ENCODE data around the gene RIOK1.

RIOK1 gene

DNA sequence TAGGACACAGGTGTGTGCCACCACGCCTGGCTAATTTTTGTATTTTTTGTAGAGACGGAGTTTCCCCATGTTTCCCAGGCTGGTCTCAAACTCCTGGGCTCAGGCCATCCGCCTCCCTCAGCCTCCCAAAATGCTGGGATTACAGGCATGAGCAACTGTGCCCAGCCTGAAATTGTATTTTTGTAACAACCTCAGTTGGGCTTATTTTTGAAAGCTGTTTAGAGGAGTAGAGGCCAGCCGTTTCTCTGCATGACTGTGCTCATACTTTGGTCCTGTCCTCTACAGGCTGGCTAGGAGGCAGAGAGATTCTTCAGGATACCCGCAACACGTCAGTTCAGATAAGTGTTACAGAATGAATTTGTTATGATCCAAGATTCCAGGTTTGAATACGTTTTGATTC is 22.2 kb upstream of the RIOK1 start:
- FAIRE-seq (no peak), DNase-seq (ENCODE audit: insufficient read length, low spot score) (no peak)
- TF ChIP-seq, protein P1, sequence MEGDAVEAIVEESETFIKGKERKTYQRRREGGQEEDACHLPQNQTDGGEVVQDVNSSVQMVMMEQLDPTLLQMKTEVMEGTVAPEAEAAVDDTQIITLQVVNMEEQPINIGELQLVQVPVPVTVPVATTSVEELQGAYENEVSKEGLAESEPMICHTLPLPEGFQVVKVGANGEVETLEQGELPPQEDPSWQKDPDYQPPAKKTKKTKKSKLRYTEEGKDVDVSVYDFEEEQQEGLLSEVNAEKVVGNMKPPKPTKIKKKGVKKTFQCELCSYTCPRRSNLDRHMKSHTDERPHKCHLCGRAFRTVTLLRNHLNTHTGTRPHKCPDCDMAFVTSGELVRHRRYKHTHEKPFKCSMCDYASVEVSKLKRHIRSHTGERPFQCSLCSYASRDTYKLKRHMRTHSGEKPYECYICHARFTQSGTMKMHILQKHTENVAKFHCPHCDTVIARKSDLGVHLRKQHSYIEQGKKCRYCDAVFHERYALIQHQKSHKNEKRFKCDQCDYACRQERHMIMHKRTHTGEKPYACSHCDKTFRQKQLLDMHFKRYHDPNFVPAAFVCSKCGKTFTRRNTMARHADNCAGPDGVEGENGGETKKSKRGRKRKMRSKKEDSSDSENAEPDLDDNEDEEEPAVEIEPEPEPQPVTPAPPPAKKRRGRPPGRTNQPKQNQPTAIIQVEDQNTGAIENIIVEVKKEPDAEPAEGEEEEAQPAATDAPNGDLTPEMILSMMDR (IDR thresholded peaks at IDR 0.05; ENCODE audit: insufficient read depth, missing control alignments), result no peak

DNA sequence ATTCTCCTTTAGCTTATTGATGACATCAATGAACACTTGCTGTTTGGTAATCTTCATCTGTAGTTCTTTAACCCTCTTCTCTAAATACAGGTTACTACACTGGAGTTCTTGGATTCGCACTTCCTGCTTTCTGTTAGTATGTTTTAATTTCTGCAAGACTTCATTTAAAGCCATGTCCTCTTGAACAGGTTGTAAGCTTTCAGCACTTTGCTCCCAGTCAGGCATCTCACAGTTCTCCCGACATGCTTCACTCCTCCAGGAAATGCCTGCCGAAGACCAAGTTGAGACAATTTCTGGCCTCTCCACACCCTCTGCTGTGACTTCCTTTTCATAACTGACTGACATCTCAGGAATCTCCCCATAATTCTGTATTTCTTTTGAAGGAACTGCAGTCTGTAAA is 15.9 kb upstream of the RIOK1 start:
- TF ChIP-seq, protein P1 (IDR thresholded peaks at IDR 0.05; ENCODE audit: insufficient read depth, missing control alignments), result no peak
- FAIRE-seq (no peak), DNase-seq (ENCODE audit: insufficient read length, low spot score) (no peak)

DNA sequence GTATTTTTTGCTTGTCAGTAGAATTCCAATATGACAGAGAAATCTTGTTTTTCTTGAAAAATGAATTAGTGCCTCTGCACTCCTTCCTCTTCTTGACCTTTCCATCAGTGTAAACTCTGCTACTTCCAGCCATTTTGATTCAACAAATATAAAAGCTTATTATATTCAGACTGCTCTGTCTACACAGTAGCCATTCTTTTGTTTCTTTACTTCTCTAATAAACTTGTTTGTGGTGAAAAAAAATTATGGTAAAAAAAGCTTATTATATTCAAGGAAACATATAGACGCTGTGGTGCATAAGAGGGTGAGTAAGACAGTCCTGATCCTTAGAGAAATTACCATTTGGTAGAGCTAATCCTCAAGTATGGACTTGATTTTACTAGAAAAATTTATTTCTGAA is 11.6 kb upstream of the RIOK1 start:
- FAIRE-seq (no peak), DNase-seq (ENCODE audit: insufficient read length, low spot score) (no peak)
- TF ChIP-seq, protein P1 (IDR thresholded peaks at IDR 0.05; ENCODE audit: insufficient read depth, missing control alignments), result no peak

DNA sequence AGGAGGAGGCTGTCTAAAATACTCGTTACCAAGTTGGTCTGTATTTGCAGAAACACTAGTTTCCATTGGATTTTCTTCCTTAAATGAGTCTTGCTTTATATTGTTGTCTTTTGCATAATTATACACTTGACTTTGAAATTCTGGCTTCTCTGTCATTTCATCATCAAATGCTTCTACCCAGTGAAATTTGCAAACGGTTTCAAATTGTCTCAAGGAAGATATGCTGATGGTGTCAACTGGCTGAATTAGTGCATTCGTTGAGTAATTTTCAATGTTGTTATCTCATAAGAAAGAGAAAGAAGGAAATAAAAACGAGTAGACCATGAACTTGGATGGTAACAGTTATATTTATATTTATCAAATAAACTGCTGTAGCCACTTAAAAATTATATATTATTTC is 10.9 kb upstream of the RIOK1 start:
- FAIRE-seq (no peak), DNase-seq (ENCODE audit: insufficient read length, low spot score) (no peak)
- TF ChIP-seq, protein P1 (IDR thresholded peaks at IDR 0.05; ENCODE audit: insufficient read depth, missing control alignments), result no peak

DNA sequence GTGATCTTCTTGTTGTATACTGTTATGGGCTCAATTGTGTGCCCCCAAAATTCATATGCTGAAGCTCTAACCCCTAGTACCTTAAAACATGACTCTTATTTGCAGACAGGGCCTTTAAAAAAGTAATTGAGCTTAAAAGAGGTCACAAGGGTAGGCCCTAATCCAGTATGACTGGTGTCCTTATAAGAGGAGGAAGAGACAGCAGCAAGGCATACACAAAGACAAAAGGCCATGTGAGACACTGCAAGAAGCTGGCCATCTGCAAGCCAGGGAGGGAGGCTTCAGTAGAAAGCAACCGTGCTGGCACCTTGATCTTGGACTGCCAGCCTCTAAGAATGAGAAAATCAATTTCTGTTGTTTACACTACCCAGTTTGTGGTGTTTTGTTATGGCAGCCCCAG is 8.5 kb upstream of the RIOK1 start:
- FAIRE-seq (no peak), DNase-seq (ENCODE audit: insufficient read length, low spot score) (no peak)
- TF ChIP-seq, protein P1 (IDR thresholded peaks at IDR 0.05; ENCODE audit: insufficient read depth, missing control alignments), result no peak

DNA sequence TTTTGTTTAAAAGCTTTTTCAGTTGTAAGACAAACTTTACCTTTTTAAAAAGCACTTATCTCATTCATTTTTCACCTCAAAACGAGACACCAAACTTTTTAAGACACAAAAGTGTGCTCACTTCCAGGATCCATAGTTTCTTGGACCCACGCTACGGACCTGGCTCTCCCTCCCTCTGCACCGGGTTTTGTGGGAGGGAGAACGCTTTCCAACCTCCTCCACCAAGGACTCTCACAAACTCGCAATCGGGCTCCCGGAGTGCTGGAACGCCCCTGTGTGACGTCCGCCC is 502 bp upstream of the RIOK1 start:
- FAIRE-seq (no peak), DNase-seq (ENCODE audit: insufficient read length, low spot score) (peak; percentile 30)
- TF ChIP-seq, protein P1 (IDR thresholded peaks at IDR 0.05; ENCODE audit: insufficient read depth, missing control alignments), result no peak

DNA sequence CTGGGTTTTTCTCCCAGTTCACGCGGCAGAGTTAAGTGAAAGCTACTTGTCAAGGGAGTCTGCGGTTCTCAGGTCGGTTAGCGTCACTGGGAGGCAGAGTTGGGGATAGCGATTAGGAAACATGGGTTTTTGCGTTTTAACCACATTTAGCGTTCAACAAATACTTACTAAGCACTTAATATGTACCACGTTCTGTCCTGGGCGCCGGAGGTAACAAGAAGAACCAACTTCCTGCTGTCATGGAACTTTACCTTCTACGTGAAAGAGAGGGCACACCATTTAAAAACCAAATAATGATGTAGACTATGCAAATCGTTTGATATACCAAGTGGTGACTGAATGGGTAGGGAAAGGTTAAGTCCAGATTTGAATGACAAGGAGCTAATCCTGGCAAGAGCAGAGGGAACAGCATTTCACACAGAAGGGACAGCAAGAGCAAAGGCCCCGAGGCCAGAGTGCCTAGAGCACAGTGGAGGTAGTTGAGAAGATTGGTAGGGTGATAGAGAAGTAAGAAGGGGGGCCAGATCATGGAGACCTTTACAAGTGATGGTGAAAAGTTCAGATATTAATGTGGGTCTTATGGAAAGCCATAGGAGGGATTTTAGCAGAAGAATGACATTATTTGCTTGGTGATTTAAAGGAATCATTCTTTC is 744 bp downstream of the RIOK1 start:
- FAIRE-seq (no peak), DNase-seq (ENCODE audit: insufficient read length, low spot score) (no peak)
- TF ChIP-seq, protein P1 (IDR thresholded peaks at IDR 0.05; ENCODE audit: insufficient read depth, missing control alignments), result no peak

Data from D721Med (cell line).